Activated T-helper 17 cell treated with anti-CD3 and anti-CD28 coated beads, Interleukin-2, amount 50 U/mL, for 72 hours (primary cell): Measurements from ENCODE around the gene PLXNB2. TPM values are rescaled to one million over a fixed set of nuclear protein-coding genes. Genes with fewer than 3 reads are reported as not detected.

ENCODE experiments used
- ATAC-seq: fragments of 150-1000 bp; cut with Tn5 transposase; replicated peaks from 2 replicates; pipeline ENCODE4 v1.10.0; 2021; ENCODE audit warnings: mild to moderate bottlenecking, moderate library complexity
- H3K27ac Mint-ChIP-seq: one replicate; pipeline ENCODE4 v1.8.0; 2022; ENCODE audit warnings: mixed read lengths
- H3K27me3 Mint-ChIP-seq: one replicate; pipeline ENCODE4 v1.8.0; 2022; ENCODE audit warnings: mixed read lengths
- H3K36me3 Mint-ChIP-seq: one replicate; pipeline ENCODE4 v1.8.0; 2022; ENCODE audit warnings: low read depth, mild to moderate bottlenecking, mixed read lengths
- H3K4me1 Mint-ChIP-seq: one replicate; pipeline ENCODE4 v1.8.0; 2022; ENCODE audit warnings: mixed read lengths
- H3K4me3 Mint-ChIP-seq: one replicate; pipeline ENCODE4 v1.8.0; 2022; ENCODE audit warnings: mild to moderate bottlenecking, mixed read lengths
- H3K9me3 Mint-ChIP-seq: one replicate; pipeline ENCODE4 v1.8.0; 2022; ENCODE audit warnings: mixed read lengths
- total RNA-seq, 2 donors: library from RNA; stranded (reverse); gene quantifications; one replicate each; pipeline ENCODE4 v1.2.3, GENCODE V29; 2022

PLXNB2 gene
- total RNA-seq, 2 donors from 2014 or later = 29.1 to 30.4 TPM

- no peak for ATAC-seq
- Mint-ChIP-seq H3K27ac (no peak overlapping the region), H3K27me3 (no peaks in the 10 kb centered on the region), H3K36me3 (peaks cover 51% of the 10 kb centered on the region), H3K4me3 (peak overlapping the region; percentile 87), H3K9me3 (no peaks in the 10 kb centered on the region), H3K4me1 (peaks cover 16% of the 10 kb centered on the region)
Observed at GRCh38 chr22:50246242-50247175, 60.9 kb downstream of the PLXNB2 start.

- Mint-ChIP-seq H3K27me3 (no peaks in the 10 kb centered on the region), H3K9me3 (no peaks in the 10 kb centered on the region), H3K27ac (peak overlapping the region; percentile 96), H3K4me3 (peak overlapping the region; percentile 87), H3K36me3 (peaks cover 62% of the 10 kb centered on the region), H3K4me1 (peaks cover 23% of the 10 kb centered on the region)
- no peak for ATAC-seq
Observed at GRCh38 chr22:50245214-50246072, 62.0 kb downstream of the PLXNB2 start.

- Mint-ChIP-seq H3K27me3 (no peaks in the 10 kb centered on the region), H3K36me3 (peaks cover 70% of the 10 kb centered on the region), H3K4me3 (peak within 1 kb of the TSS; percentile 87), H3K27ac (peak within 1 kb of the TSS; percentile 96), H3K9me3 (no peaks in the 10 kb centered on the region), H3K4me1 (peaks cover 23% of the 10 kb centered on the region)
- peak; percentile 91 for ATAC-seq
Observed at GRCh38 chr22:50244420-50245213, 62.8 kb downstream of the PLXNB2 start, which contains the start of gene TUBGCP6. Gene TUBGCP6, minus strand, starts transcription at chr22:50245023. Its CDS starts 564 bp downstream, at chr22:50244459.

GRCh38 chr22:50243685-50244419 lies 63.6 kb downstream of the PLXNB2 start:
- Mint-ChIP-seq H3K27ac (peak overlapping the region; percentile 96), H3K9me3 (no peaks in the 10 kb centered on the region), H3K4me1 (peaks cover 23% of the 10 kb centered on the region), H3K36me3 (peaks cover 76% of the 10 kb centered on the region), H3K27me3 (no peaks in the 10 kb centered on the region), H3K4me3 (peak overlapping the region; percentile 87)
- ATAC-seq = no peak

- Mint-ChIP-seq H3K4me3 (peak overlapping the region; percentile 87), H3K27ac (peak overlapping the region; percentile 66), H3K36me3 (peaks cover 80% of the 10 kb centered on the region), H3K27me3 (no peaks in the 10 kb centered on the region), H3K9me3 (no peaks in the 10 kb centered on the region), H3K4me1 (peaks cover 18% of the 10 kb centered on the region)
- ATAC-seq = no peak
Observed at GRCh38 chr22:50242406-50242949, 65.0 kb downstream of the PLXNB2 start.

- Mint-ChIP-seq H3K27ac (no peak overlapping the region), H3K4me3 (no peak overlapping the region), H3K36me3 (peaks cover 76% of the 10 kb centered on the region), H3K9me3 (no peaks in the 10 kb centered on the region), H3K4me1 (peaks cover 26% of the 10 kb centered on the region), H3K27me3 (no peaks in the 10 kb centered on the region)
- no peak for ATAC-seq
Observed at GRCh38 chr22:50238755-50239154, 68.7 kb downstream of the PLXNB2 start.

- H3K27me3 Mint-ChIP-seq = no peaks in the 10 kb centered on the region
- H3K4me1 Mint-ChIP-seq = peaks cover 27% of the 10 kb centered on the region
- H3K4me3 Mint-ChIP-seq = no peak overlapping the region
- ATAC-seq = no peak
- H3K36me3 Mint-ChIP-seq = peaks cover 80% of the 10 kb centered on the region
- no peaks in the 10 kb centered on the region for H3K9me3 Mint-ChIP-seq
- no peak overlapping the region for H3K27ac Mint-ChIP-seq
Observed at GRCh38 chr22:50236731-50237409, 70.6 kb downstream of the PLXNB2 start.

- Mint-ChIP-seq H3K9me3 (no peaks in the 10 kb centered on the region), H3K27ac (no peak overlapping the region), H3K4me3 (no peak overlapping the region), H3K36me3 (peaks cover 81% of the 10 kb centered on the region), H3K4me1 (peaks cover 27% of the 10 kb centered on the region), H3K27me3 (no peaks in the 10 kb centered on the region)
- ATAC-seq = no peak
Observed at GRCh38 chr22:50233223-50233622, 74.2 kb downstream of the PLXNB2 start.

- Mint-ChIP-seq H3K27ac (no peak overlapping the region), H3K9me3 (no peaks in the 10 kb centered on the region), H3K27me3 (no peaks in the 10 kb centered on the region), H3K4me3 (no peak overlapping the region), H3K36me3 (peaks cover 75% of the 10 kb centered on the region), H3K4me1 (peaks cover 27% of the 10 kb centered on the region)
- no peak for ATAC-seq
Observed at GRCh38 chr22:50232481-50233151, 74.8 kb downstream of the PLXNB2 start.

GRCh38 chr22:50229370-50229769 lies 78.1 kb downstream of the PLXNB2 start:
- Mint-ChIP-seq H3K4me3 (no peak overlapping the region), H3K4me1 (peaks cover 17% of the 10 kb centered on the region), H3K36me3 (peaks cover 74% of the 10 kb centered on the region), H3K9me3 (no peaks in the 10 kb centered on the region), H3K27me3 (no peaks in the 10 kb centered on the region), H3K27ac (peak overlapping the region; percentile 69)
- ATAC-seq = no peak

- no peak for ATAC-seq
- Mint-ChIP-seq H3K27me3 (no peaks in the 10 kb centered on the region), H3K4me1 (peaks cover 10% of the 10 kb centered on the region), H3K4me3 (no peak overlapping the region), H3K9me3 (no peaks in the 10 kb centered on the region), H3K27ac (peak overlapping the region; percentile 51), H3K36me3 (peaks cover 74% of the 10 kb centered on the region)
Observed at GRCh38 chr22:50228366-50228765, 79.1 kb downstream of the PLXNB2 start.

GRCh38 chr22:50227579-50228215 lies 79.7 kb downstream of the PLXNB2 start:
- no peak for ATAC-seq
- Mint-ChIP-seq H3K4me1 (peaks cover 10% of the 10 kb centered on the region), H3K4me3 (no peak overlapping the region)

More at GRCh38 chr22:50227579-50228215, 79.7 kb downstream of the PLXNB2 start:
- H3K36me3 Mint-ChIP-seq = peaks cover 74% of the 10 kb centered on the region
- H3K27ac Mint-ChIP-seq = no peak overlapping the region
- H3K27me3 Mint-ChIP-seq = no peaks in the 10 kb centered on the region
- no peaks in the 10 kb centered on the region for H3K9me3 Mint-ChIP-seq
